K562 (cell line): ENCODE data around the gene ATP6V1F. TPM values are rescaled to one million over a fixed set of nuclear protein-coding genes. Genes with fewer than 3 reads are reported as not detected.

Experiments used
- ATF6 ChIP-seq: sonication (generic); formaldehyde crosslinking; IDR thresholded peaks from 2 replicates; pipeline ENCODE4 v1.4.0; 2020; ENCODE audit warnings: mild to moderate bottlenecking, missing genetic modification reagents
- CGGBP1 ChIP-seq: fragments of 250-450 bp; sonication (Bioruptor Pico); IDR thresholded peaks from 2 replicates; pipeline ENCODE4 v1.9.0; 2021; ENCODE audit warnings: mild to moderate bottlenecking
- CREM ChIP-seq: IDR thresholded peaks from 2 replicates; pipeline ENCODE4 v1.6.1; 2014; ENCODE audit warnings: antibody characterized with exemption, low read depth
- CTCFL ChIP-seq: IDR thresholded peaks from 2 replicates; pipeline ENCODE4 v1.6.1; 2011; ENCODE audit warnings: borderline replicate concordance, low read depth, mild to moderate bottlenecking, moderate library complexity, low read length; ENCODE audit not compliant: insufficient read depth, poor library complexity, severe bottlenecking
- EP400 ChIP-seq: fragments of 450-650 bp; IDR thresholded peaks from 2 replicates; pipeline ENCODE4 v1.6.1; 2017; ENCODE audit warnings: antibody characterized with exemption, mild to moderate bottlenecking, moderate library complexity
- KDM5B ChIP-seq: fragments of 200-600 bp; sonication (generic); IDR thresholded peaks from 2 replicates; pipeline ENCODE4 v1.6.1; 2012; ENCODE audit warnings: low read depth, mild to moderate bottlenecking, moderate library complexity, low read length, control low read depth, inconsistent platforms; ENCODE audit not compliant: insufficient replicate concordance
- MYC ChIP-seq, 2 experiments: fragments of 250-450 bp in 1 of 2; sonication (Bioruptor Pico) in 1 of 2; IDR thresholded peaks; 2 replicates each; pipeline versions ENCODE4 v1.5.1 to v1.6.1; 2012 to 2021; ENCODE audit warnings: low read depth in 2 of 2, borderline replicate concordance in 1 of 2, improper control_type of control experiment in 1 of 2, low read length in 1 of 2, mild to moderate bottlenecking in 1 of 2, moderate library complexity in 1 of 2
- NRF1 ChIP-seq, 2 experiments: fragments of 450-650 bp; IDR thresholded peaks in 1 of 2; conservative IDR thresholded peaks in 1 of 2; 2 replicates each; pipeline ENCODE4 v1.6.1; 2014; ENCODE audit warnings: mild to moderate bottlenecking in 2 of 2
- SMARCA4 ChIP-seq: fragments of 450-650 bp; IDR thresholded peaks from 2 replicates; pipeline ENCODE4 v1.6.1; 2016
- SMARCA5 ChIP-seq: fragments of 450-650 bp; IDR thresholded peaks from 2 replicates; pipeline ENCODE4 v1.6.1; 2016
- SOX6 ChIP-seq: fragments of 450-650 bp; IDR thresholded peaks from 2 replicates; pipeline ENCODE4 v1.6.1; 2014; ENCODE audit warnings: mild to moderate bottlenecking
- ZFX ChIP-seq: sonication (generic); formaldehyde crosslinking; IDR thresholded peaks from 2 replicates; pipeline ENCODE4 v1.8.0; 2022; ENCODE audit warnings: mild to moderate bottlenecking, missing genetic modification reagents, moderate library complexity
- ZNF175 ChIP-seq: fragments of 200-800 bp; sonication (Bioruptor generic); IDR thresholded peaks from 2 replicates; pipeline ENCODE4 v1.6.1; 2016; ENCODE audit warnings: low read depth, mild to moderate bottlenecking, missing genetic modification characterization, missing compliant biosample characterization
- ZNF609 ChIP-seq: sonication (generic); formaldehyde crosslinking; IDR thresholded peaks from 2 replicates; pipeline ENCODE4 v1.8.1; 2023; ENCODE audit warnings: missing genetic modification reagents, mild to moderate bottlenecking, borderline replicate concordance
- ZNF76 ChIP-seq: fragments of 250-450 bp; sonication (Bioruptor Pico); IDR thresholded peaks from 2 replicates; pipeline ENCODE4 v1.4.0; 2020; ENCODE audit warnings: mild to moderate bottlenecking, moderate library complexity, borderline replicate concordance
- ZNF766 ChIP-seq: fragments of 200-800 bp; sonication (Bioruptor generic); conservative IDR thresholded peaks from 2 replicates; pipeline ENCODE4 v1.6.1; 2016; ENCODE audit warnings: missing genetic modification characterization, missing compliant biosample characterization
- ZZZ3 ChIP-seq: fragments of 450-650 bp; IDR thresholded peaks from 2 replicates; pipeline ENCODE4 v1.6.1; 2016; ENCODE audit warnings: antibody characterized with exemption, mild to moderate bottlenecking, moderate library complexity
- polyA plus RNA-seq, 8 experiments: library from polyadenylated mRNA; depleted of rRNA in 4 of 8; stranded (reverse) in 5 of 8; unstranded in 3 of 8; fragments of >200 nt; fragmentation: Nextera tagmentation in 2 of 8; fragmentation: Illumina TruSeq in 1 of 8; extraction: Ambion mirVana in 2 of 8; extraction: Trizol in 1 of 8; gene quantifications; 2 replicates each; pipeline versions ENCODE4 v1.2.1 to v1.2.3, GENCODE V29; 2011 to 2014; ENCODE audit warnings: inconsistent platforms in 1 of 8, missing spikeins in 1 of 8
- total RNA-seq, 7 experiments: library from RNA; depleted of rRNA in 6 of 7; stranded (reverse); fragments of >200 nt in 6 of 7; fragmentation: Illumina TruSeq in 2 of 7; extraction: Trizol in 2 of 7; gene quantifications; 2 replicates each; pipeline versions ENCODE4 v1.2.1 to v1.2.3, GENCODE V29; 2011 to 2021; ENCODE audit warnings: low replicate concordance in 1 of 7

The ATP6V1F gene
- total and polyA plus RNA-seq, 9 of the 15 experiments (the other 6 are each of a cell fraction or from before 2014, with no cell fraction given), result 206 to 1,123 (median 542) TPM

- TF ChIP-seq KDM5B (peak; percentile 78), SMARCA5 (0 out of 2 replicates have a peak, but pooled peaks have one; percentile 11), NRF1 (conservative IDR thresholded peaks at IDR 0.05 in 1 of 2, IDR thresholded peaks at IDR 0.05 in 1 of 2) (peak; percentile 99 to 100), CREM (peak; percentile 94), ZNF609 (CRISPR knock-in tag) (peak; percentile 91), EP400 (peak; percentile 69), ZNF175 (CRISPR knock-in tag) (no peak), ZNF766 (CRISPR knock-in tag) (no peak), ATF6 (0 out of 2 replicates have a peak, but pooled peaks have one; percentile 72), ZNF76 (CRISPR knock-in tag) (0 out of 2 replicates have a peak, but pooled peaks have one; percentile 46), ZFX (CRISPR knock-in tag) (peak; percentile 88), ZZZ3 (no peak), SOX6 (no peak), SMARCA4 (peak; percentile 39), CTCFL (no peak), MYC (IDR thresholded peaks at IDR 0.05; ENCODE audit: low read depth, low read length) (peak; percentile 59), MYC (CRISPR knock-in tag; IDR thresholded peaks at IDR 0.05; ENCODE audit: borderline replicate concordance, low read depth) (peak; percentile 81; the same call in 1 of the 2 replicates), CGGBP1 (CRISPR knock-in tag) (no peak)
Observed at GRCh38 chr7:128862571-128863432, at the start of gene ATP6V1F (continued).
